Smooth muscle cell (in vitro differentiated cells): ENCODE measurements around the gene TNFRSF25. TPM values are rescaled to one million over a fixed set of nuclear protein-coding genes. Genes with fewer than 3 reads are reported as not detected.
A peak's percentile ranks its signal among the peaks of the same experiment; 100 is the strongest.

ENCODE experiments used
- DNase-seq: peaks from one replicate; lab custom pipeline; 2025; ENCODE audit not compliant: unreplicated experiment; lab: John Stamatoyannopoulos, UW
- H2AFZ ChIP-seq: fragments of 200-600 bp; sonication (generic); 2 replicates; pipeline ENCODE4 v1.6.0; 2016; ENCODE audit warnings: antibody characterized with exemption, low read depth, mild to moderate bottlenecking
- H3F3A ChIP-seq: fragments of 200-600 bp; sonication (generic); 2 replicates; pipeline ENCODE4 v1.6.0; 2017; ENCODE audit warnings: antibody characterized with exemption, low read depth
- H3K27ac ChIP-seq: fragments of 200-600 bp; sonication (generic); 2 replicates; pipeline ENCODE4 v1.5.1; 2016; ENCODE audit warnings: low read depth, mild to moderate bottlenecking
- H3K27me3 ChIP-seq: fragments of 200-600 bp; sonication (generic); 2 replicates; pipeline ENCODE4 v1.6.1; 2016; ENCODE audit warnings: low read depth, mild to moderate bottlenecking
- H3K36me3 ChIP-seq: fragments of 200-600 bp; sonication (generic); 2 replicates; pipeline ENCODE4 v1.5.1; 2016; ENCODE audit warnings: low read depth
- H3K4me1 ChIP-seq: fragments of 200-600 bp; sonication (generic); 2 replicates; pipeline ENCODE4 v1.5.1; 2016; ENCODE audit warnings: low read depth
- H3K4me2 ChIP-seq: fragments of 200-600 bp; sonication (generic); 2 replicates; pipeline ENCODE4 v1.6.0; 2016; ENCODE audit warnings: mild to moderate bottlenecking
- H3K4me3 ChIP-seq: fragments of 200-600 bp; sonication (generic); 2 replicates; pipeline ENCODE4 v1.5.1; 2016; ENCODE audit warnings: mild to moderate bottlenecking
- H3K79me2 ChIP-seq: fragments of 200-600 bp; sonication (generic); 2 replicates; pipeline ENCODE4 v1.6.0; 2016; ENCODE audit warnings: low read depth, mild to moderate bottlenecking
- H3K9ac ChIP-seq: fragments of 200-600 bp; sonication (generic); 2 replicates; pipeline ENCODE4 v1.6.0; 2016; ENCODE audit warnings: low read depth
- H3K9me3 ChIP-seq: fragments of 200-600 bp; sonication (generic); replicated peaks from 2 replicates; pipeline ENCODE4 v1.5.1; 2016; ENCODE audit warnings: low read depth
- H4K20me1 ChIP-seq: fragments of 200-600 bp; sonication (generic); 2 replicates; pipeline ENCODE4 v1.6.0; 2016; ENCODE audit warnings: low read depth
- whole genome bisulfite sequencing: methylation state at CpG from one replicate; pipeline ENCODE4 v1.1.7; 2016; ENCODE audit warnings: low lambda C conversion rate; 5-methylcytosine and 5-hydroxymethylcytosine counted together
- microRNA-seq: library from miRNA; unstranded; fragments of <30 nt; microRNA quantifications from one replicate; pipeline ENCODE4, GENCODE V29; 2016; ENCODE audit warnings: borderline number of aligned reads
- polyA plus RNA-seq: library from polyadenylated mRNA; unstranded; fragments of >200 nt; fragmentation: Nextera tagmentation; extraction: Ambion mirVana; gene quantifications from 2 replicates; pipeline ENCODE4 v1.2.1, GENCODE V29; 2016
- small RNA-seq: library from RNA; depleted of rRNA; stranded (forward); fragments of <200 nt; gene quantifications from one replicate; pipeline ENCODE3, GENCODE V24; 2014
- total RNA-seq: library from RNA; depleted of rRNA; stranded (reverse); fragments of >200 nt; gene quantifications from 2 replicates; pipeline ENCODE4 v1.2.3, GENCODE V29; 2014
- TF ChIP-seq, protein P1 (sequence below): fragments of 200-600 bp; sonication (generic); IDR thresholded peaks from 2 replicates; pipeline ENCODE4 v1.5.1; 2017; ENCODE audit warnings: borderline replicate concordance, mild to moderate bottlenecking, antibody characterized with exemption; ENCODE audit not compliant: insufficient read depth, poor library complexity, severe bottlenecking

The TNFRSF25 gene
- total and polyA plus RNA-seq, 2 experiments from 2014 or later: 10.1 to 19.8 TPM

DNA sequence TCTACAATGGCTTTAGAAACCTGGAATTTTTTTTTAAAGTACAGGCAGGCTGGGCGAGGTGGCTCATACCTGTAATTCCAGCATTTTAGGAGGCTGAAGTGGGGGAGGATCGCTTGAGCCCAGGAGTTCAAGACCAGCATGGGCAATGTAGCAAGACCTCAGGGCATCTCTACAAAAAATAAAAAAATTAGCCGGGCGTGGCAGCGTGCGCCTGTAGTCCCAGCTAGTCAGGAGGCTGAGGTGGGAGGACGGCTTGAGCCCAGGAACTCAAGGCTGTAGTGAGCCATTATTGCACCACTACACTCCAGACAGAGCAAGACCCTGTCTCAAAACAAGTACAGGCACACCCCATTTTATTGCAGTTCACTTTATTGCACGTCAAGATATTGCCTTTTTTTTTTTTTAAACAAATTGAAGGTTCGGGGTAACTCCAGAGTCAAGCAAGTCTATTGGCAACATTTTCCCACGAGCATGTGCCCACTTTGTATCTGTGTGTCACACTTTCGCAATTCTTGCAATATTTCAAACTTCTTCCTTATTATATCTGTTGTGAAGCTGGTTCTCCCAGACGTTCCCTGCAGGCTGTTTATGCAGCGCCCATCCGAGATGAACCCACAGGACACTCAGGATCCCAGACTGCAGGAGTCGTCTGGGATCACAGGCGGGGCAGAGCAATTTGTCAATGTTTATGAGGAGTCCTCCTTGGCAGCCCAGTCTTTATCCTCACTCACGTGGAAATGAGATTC is 50.9 kb downstream of the TNFRSF25 start:
- DNase-seq: no peak
- Histone ChIP-seq H3K4me3 (no peak overlapping the region), H3K4me1 (peaks cover 17% of the 10 kb centered on the region), H3K4me2 (peak overlapping the region; percentile 69), H3K27me3 (peaks cover 56% of the 10 kb centered on the region), H3K79me2 (no peaks in the 10 kb centered on the region), H2AFZ (peak overlapping the region; percentile 69), H4K20me1 (no peaks in the 10 kb centered on the region), H3K27ac (peak overlapping the region; percentile 90), H3F3A (no peaks in the 10 kb centered on the region), H3K9ac (peak overlapping the region; percentile 71), H3K36me3 (no peaks in the 10 kb centered on the region), H3K9me3 (no peaks in the 10 kb centered on the region)
- TF ChIP-seq, protein P1, sequence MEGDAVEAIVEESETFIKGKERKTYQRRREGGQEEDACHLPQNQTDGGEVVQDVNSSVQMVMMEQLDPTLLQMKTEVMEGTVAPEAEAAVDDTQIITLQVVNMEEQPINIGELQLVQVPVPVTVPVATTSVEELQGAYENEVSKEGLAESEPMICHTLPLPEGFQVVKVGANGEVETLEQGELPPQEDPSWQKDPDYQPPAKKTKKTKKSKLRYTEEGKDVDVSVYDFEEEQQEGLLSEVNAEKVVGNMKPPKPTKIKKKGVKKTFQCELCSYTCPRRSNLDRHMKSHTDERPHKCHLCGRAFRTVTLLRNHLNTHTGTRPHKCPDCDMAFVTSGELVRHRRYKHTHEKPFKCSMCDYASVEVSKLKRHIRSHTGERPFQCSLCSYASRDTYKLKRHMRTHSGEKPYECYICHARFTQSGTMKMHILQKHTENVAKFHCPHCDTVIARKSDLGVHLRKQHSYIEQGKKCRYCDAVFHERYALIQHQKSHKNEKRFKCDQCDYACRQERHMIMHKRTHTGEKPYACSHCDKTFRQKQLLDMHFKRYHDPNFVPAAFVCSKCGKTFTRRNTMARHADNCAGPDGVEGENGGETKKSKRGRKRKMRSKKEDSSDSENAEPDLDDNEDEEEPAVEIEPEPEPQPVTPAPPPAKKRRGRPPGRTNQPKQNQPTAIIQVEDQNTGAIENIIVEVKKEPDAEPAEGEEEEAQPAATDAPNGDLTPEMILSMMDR: no peak
- WGBS: 69% methylated on average over 17 of the region's 17 CpGs

- 10% methylated on average over 15 of the region's 15 CpGs for WGBS
- Histone ChIP-seq H3K4me2 (peak overlapping the region; percentile 69), H3K9ac (peak overlapping the region; percentile 71), H4K20me1 (no peaks in the 10 kb centered on the region), H3K9me3 (no peaks in the 10 kb centered on the region), H3K4me3 (no peak overlapping the region), H3K79me2 (no peaks in the 10 kb centered on the region), H3K27ac (peak overlapping the region; percentile 90), H2AFZ (peak overlapping the region; percentile 69), H3K4me1 (peaks cover 11% of the 10 kb centered on the region), H3F3A (no peaks in the 10 kb centered on the region), H3K27me3 (peaks cover 50% of the 10 kb centered on the region), H3K36me3 (no peaks in the 10 kb centered on the region)
- no peak for DNase-seq
- TF ChIP-seq, protein P1: peak; percentile 50
Observed at GRCh38 chr1:6414443-6414844, 51.5 kb downstream of the TNFRSF25 start.

DNA sequence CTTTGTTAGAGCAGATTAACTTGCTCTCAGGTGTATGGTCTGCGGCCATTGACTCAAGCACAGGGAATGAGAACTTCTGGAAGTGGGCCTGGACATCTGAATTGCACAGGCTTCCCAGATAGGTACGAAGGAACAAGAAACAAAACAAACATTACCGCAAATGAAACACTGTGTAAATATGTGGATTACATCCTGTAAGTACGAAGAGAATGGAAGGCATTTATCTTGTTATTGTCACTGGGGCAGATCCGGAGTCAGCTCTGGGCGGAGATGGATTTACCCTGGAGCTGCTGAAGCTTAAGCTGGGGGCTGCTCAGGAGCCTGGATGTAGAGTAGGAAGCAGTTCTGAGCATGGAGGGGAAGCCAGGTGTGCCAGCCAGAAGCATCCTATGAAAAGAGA is 53.1 kb downstream of the TNFRSF25 start:
- no peaks in the 10 kb centered on the region for H3K79me2 ChIP-seq
- H2AFZ ChIP-seq: no peak overlapping the region
- H3K27ac ChIP-seq: peak overlapping the region; percentile 90
- H3K4me2 ChIP-seq: no peak overlapping the region
- H3K4me3 ChIP-seq: no peak overlapping the region
- H4K20me1 ChIP-seq: no peaks in the 10 kb centered on the region
- H3K9ac ChIP-seq: no peak overlapping the region
- peaks cover 34% of the 10 kb centered on the region for H3K27me3 ChIP-seq
- no peaks in the 10 kb centered on the region for H3F3A ChIP-seq
- 66% methylated on average over 6 of the region's 6 CpGs for WGBS
- no peak for DNase-seq
- H3K4me1 ChIP-seq: peaks cover 7% of the 10 kb centered on the region
- TF ChIP-seq, protein P1: no peak
- H3K36me3 ChIP-seq: no peaks in the 10 kb centered on the region
- no peaks in the 10 kb centered on the region for H3K9me3 ChIP-seq

Small RNA genes within 50 kb of the gene (microRNA-seq; reads per million reads assigned to microRNA genes)
- not detected for gene MIR4252

Small RNA genes within 50 kb of the gene (small RNA-seq; reads per million reads assigned to genes)
- not detected for gene MIR4252

Other genes with a start within 250 kb of the TNFRSF25 start
- gene ICMT, start 230.2 kb downstream of the TNFRSF25 start, total RNA-seq: 55.1 and 66.8 TPM in 2 replicates
- 34.7 and 36.6 TPM in 2 replicates for gene ICMT, start 230.2 kb downstream of the TNFRSF25 start, polyA plus RNA-seq
- gene HES3, start 222.0 kb downstream of the TNFRSF25 start, total RNA-seq: not detected in 2 replicates
- gene HES3, start 222.0 kb downstream of the TNFRSF25 start, polyA plus RNA-seq: not detected in 2 replicates
- 6.4 and 8.2 TPM in 2 replicates for gene GPR153, start 205.1 kb downstream of the TNFRSF25 start, total RNA-seq
- 15.5 and 15.8 TPM in 2 replicates for gene GPR153, start 205.1 kb downstream of the TNFRSF25 start, polyA plus RNA-seq
- gene ACOT7, start 72.4 kb downstream of the TNFRSF25 start, total RNA-seq: 16.4 and 19.5 TPM in 2 replicates
- gene ACOT7, start 72.4 kb downstream of the TNFRSF25 start, polyA plus RNA-seq: 53.6 and 53.8 TPM in 2 replicates
- gene HES2, start 46.3 kb downstream of the TNFRSF25 start, total RNA-seq: 4.6 and 5.6 TPM in 2 replicates
- gene HES2, start 46.3 kb downstream of the TNFRSF25 start, polyA plus RNA-seq: 1.7 and 11.1 TPM in 2 replicates
- gene ESPN, start 41.4 kb downstream of the TNFRSF25 start, total RNA-seq: not detected in 2 replicates
- 1.1 and 2.6 TPM in 2 replicates for gene ESPN, start 41.4 kb downstream of the TNFRSF25 start, polyA plus RNA-seq
- gene PLEKHG5, start 25.5 kb upstream of the TNFRSF25 start, total RNA-seq: 14.5 and 16.1 TPM in 2 replicates
- 10.6 and 17.8 TPM in 2 replicates for gene PLEKHG5, start 25.5 kb upstream of the TNFRSF25 start, polyA plus RNA-seq
- gene NOL9, start 88.3 kb upstream of the TNFRSF25 start, total RNA-seq: 12.0 and 16.8 TPM in 2 replicates
- 8.1 and 11.5 TPM in 2 replicates for gene NOL9, start 88.3 kb upstream of the TNFRSF25 start, polyA plus RNA-seq
- not detected in 2 replicates for gene TAS1R1, start 89.1 kb upstream of the TNFRSF25 start, total RNA-seq
- gene TAS1R1, start 89.1 kb upstream of the TNFRSF25 start, polyA plus RNA-seq: 0.27 TPM in 1 of 2 replicates, not detected in the other
- 9.7 and 26.4 TPM in 2 replicates for gene ZBTB48, start 113.8 kb upstream of the TNFRSF25 start, total RNA-seq
- 16.3 and 20.5 TPM in 2 replicates for gene ZBTB48, start 113.8 kb upstream of the TNFRSF25 start, polyA plus RNA-seq
- gene KLHL21, start 136.7 kb upstream of the TNFRSF25 start, total RNA-seq: 12.0 and 13.2 TPM in 2 replicates
- 12.6 and 16.2 TPM in 2 replicates for gene KLHL21, start 136.7 kb upstream of the TNFRSF25 start, polyA plus RNA-seq
- gene PHF13, start 147.6 kb upstream of the TNFRSF25 start, total RNA-seq: 10.2 and 10.4 TPM in 2 replicates
- gene PHF13, start 147.6 kb upstream of the TNFRSF25 start, polyA plus RNA-seq: 12.3 and 14.0 TPM in 2 replicates
- gene THAP3, start 158.7 kb upstream of the TNFRSF25 start, total RNA-seq: 10.5 and 14.2 TPM in 2 replicates
- 29.3 and 34.8 TPM in 2 replicates for gene THAP3, start 158.7 kb upstream of the TNFRSF25 start, polyA plus RNA-seq
- 25.5 and 34.2 TPM in 2 replicates for gene DNAJC11, start 235.6 kb upstream of the TNFRSF25 start, total RNA-seq
- 35.7 and 41.8 TPM in 2 replicates for gene DNAJC11, start 235.6 kb upstream of the TNFRSF25 start, polyA plus RNA-seq